Right lobe of liver (tissue), 4 donors: ENCODE data around the gene TRAF3.

Experiments
- POLR2A ChIP-seq: fragments of 450-650 bp; IDR thresholded peaks from one replicate; pipeline ENCODE4 v1.6.1; 2017; ENCODE audit warnings: antibody characterized with exemption, mild to moderate bottlenecking
- TF ChIP-seq, protein P1 (sequence below), 4 donors: fragments of 200-600 bp in 3 of 4; fragments of 450-650 bp in 1 of 4; IDR thresholded peaks; one replicate each; pipeline versions ENCODE4 v1.5.1 to v1.8.0; 2016 to 2022; ENCODE audit warnings: antibody characterized with exemption in 4 of 4, mild to moderate bottlenecking in 2 of 4
- donor health status: DM: no; HTN: no; CAD: no.
- donor health status: DM: no; HTN: no; CAD: no.
- donor health status: DM: no; HTN: yes; CAD: no.

DNA sequence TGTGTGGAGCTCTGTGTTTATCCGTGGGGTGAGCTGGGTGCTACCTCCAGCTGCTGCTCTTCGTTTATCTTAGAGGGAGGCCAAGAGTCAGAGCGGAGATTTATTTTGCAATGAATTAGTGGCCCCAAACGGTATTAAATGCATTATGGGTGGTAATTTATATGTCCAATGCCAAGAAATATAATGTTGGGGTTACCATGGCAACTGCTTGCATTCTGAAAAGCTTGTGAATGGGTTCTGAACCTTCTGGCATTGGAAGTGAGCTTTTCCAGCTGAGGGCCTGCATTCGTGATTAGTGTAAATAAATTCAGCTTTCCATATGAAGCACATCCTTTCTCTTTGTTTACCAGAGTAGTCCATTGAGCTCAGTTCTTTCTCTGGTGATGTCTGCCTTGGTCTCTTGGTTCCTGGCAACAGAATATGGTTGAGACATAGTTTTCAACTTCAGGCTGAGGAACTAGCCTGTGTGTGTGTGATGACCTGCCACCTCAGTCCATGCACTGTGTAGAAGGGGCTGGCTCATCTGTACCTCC lies 51.8 kb downstream of the TRAF3 start:
- TF ChIP-seq, protein P1, sequence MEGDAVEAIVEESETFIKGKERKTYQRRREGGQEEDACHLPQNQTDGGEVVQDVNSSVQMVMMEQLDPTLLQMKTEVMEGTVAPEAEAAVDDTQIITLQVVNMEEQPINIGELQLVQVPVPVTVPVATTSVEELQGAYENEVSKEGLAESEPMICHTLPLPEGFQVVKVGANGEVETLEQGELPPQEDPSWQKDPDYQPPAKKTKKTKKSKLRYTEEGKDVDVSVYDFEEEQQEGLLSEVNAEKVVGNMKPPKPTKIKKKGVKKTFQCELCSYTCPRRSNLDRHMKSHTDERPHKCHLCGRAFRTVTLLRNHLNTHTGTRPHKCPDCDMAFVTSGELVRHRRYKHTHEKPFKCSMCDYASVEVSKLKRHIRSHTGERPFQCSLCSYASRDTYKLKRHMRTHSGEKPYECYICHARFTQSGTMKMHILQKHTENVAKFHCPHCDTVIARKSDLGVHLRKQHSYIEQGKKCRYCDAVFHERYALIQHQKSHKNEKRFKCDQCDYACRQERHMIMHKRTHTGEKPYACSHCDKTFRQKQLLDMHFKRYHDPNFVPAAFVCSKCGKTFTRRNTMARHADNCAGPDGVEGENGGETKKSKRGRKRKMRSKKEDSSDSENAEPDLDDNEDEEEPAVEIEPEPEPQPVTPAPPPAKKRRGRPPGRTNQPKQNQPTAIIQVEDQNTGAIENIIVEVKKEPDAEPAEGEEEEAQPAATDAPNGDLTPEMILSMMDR (IDR thresholded peaks at IDR 0.05), result no peak
- TF ChIP-seq POLR2A, result no peak
